HG03045 (cell line): ENCODE measurements around the gene PTK7.
"Not testable (repeated sequence)": the region's sequence is repeated elsewhere in the genome, so short reads cannot be mapped to it uniquely, and the experiment has no call there.

Experiments used
- ATAC-seq: cut with Tn5 transposase; IDR thresholded peaks from one replicate; pipeline ENCODE4 v1.9.1; 2021; ENCODE audit warnings: mild to moderate bottlenecking, moderate library complexity; ENCODE audit not compliant: unreplicated experiment

The PTK7 gene

GRCh38 chr6:43075670-43076463, at the start of gene PTK7:
Gene PTK7, plus strand, starts transcription at chr6:43076314. Its CDS starts 175 bp downstream, at chr6:43076489.
- ATAC-seq: no peak

- no peak for ATAC-seq
These were observed 49.7 kb upstream of the PTK7 start for GRCh38 chr6:43026365-43026764.

- no peak for ATAC-seq
These were observed 47.0 kb upstream of the PTK7 start for GRCh38 chr6:43029120-43029519.

GRCh38 chr6:43032326-43032725, 43.8 kb upstream of the PTK7 start:
- no peak for ATAC-seq

GRCh38 chr6:43033496-43034189, 42.5 kb upstream of the PTK7 start:
- no peak for ATAC-seq

GRCh38 chr6:43034190-43034525, 42.0 kb upstream of the PTK7 start:
- ATAC-seq: no peak

- ATAC-seq: no peak
These were observed 40.5 kb upstream of the PTK7 start for GRCh38 chr6:43035495-43036194.

GRCh38 chr6:43036712-43037111, 39.4 kb upstream of the PTK7 start:
- no peak for ATAC-seq

- no peak for ATAC-seq
These were observed 38.9 kb upstream of the PTK7 start for GRCh38 chr6:43037197-43037596.

- no peak for ATAC-seq
These were observed 38.4 kb upstream of the PTK7 start for GRCh38 chr6:43037706-43038105.

GRCh38 chr6:43038727-43039126, 37.4 kb upstream of the PTK7 start:
- no peak for ATAC-seq

- ATAC-seq: no peak
These were observed 35.4 kb upstream of the PTK7 start for GRCh38 chr6:43040542-43041257.

- not testable (repeated sequence) for ATAC-seq
These were observed 34.6 kb upstream of the PTK7 start for GRCh38 chr6:43041475-43041874.

GRCh38 chr6:43043310-43043709, 32.8 kb upstream of the PTK7 start:
- no peak for ATAC-seq

- ATAC-seq: no peak
These were observed 30.7 kb upstream of the PTK7 start for GRCh38 chr6:43045371-43045930.

- no peak for ATAC-seq
These were observed 28.1 kb upstream of the PTK7 start for GRCh38 chr6:43047998-43048397.

- ATAC-seq: no peak
These were observed 25.1 kb upstream of the PTK7 start for GRCh38 chr6:43050981-43051380.

GRCh38 chr6:43052225-43052841, 23.8 kb upstream of the PTK7 start:
- ATAC-seq: no peak

- ATAC-seq: peak; percentile 29
These were observed 23.1 kb upstream of the PTK7 start for GRCh38 chr6:43052842-43053544.
